ENCODE measurements around the gene FAM163A.

DNA sequence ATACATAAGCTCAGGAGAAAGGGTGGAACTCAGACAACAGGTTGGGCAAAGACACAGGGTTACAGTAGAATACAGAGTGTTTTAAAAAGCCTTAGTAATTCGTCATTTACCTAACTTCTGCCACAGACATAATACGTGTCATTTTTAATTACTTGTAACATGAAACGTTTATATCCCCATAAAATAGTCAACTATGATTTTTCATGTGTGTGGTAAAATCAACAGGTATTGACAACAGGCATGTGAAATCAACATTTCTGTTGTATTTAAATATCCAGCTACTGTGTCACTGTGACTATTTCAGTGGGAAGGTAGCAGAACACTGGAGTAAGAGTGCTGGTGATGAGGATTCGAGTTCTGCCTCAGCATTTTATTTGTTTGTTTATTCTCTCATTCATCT is 5.7 kb downstream of the FAM163A start:
- TF ChIP-seq POLR2AphosphoS5 (IDR thresholded peaks at IDR 0.05; ENCODE audit: borderline replicate concordance, low read depth, low read length) = no peak
- no peak for TF ChIP-seq EZH2 (IDR thresholded peaks at IDR 0.05)

Data from SK-N-MC (cell line).